Renal cortex interstitium (tissue), 11 donors: ENCODE data around the gene AGBL5. TPM values are rescaled to one million over a fixed set of nuclear protein-coding genes. Genes with fewer than 3 reads are reported as not detected.
A peak's percentile ranks its signal among the peaks of the same experiment; 100 is the strongest.
"Not testable (repeated sequence)": the region's sequence is repeated elsewhere in the genome, so short reads cannot be mapped to it uniquely, and the experiment has no call there.

Experiments
- DNase-seq, 11 donors: peaks; one replicate each; pipeline ENCODE4 v3.0.0-alpha.2; 2013; ENCODE audit warnings: low read depth in 9 of 11, low spot score in 4 of 11; ENCODE audit errors: extremely low read depth in 1 of 11
- polyA plus RNA-seq, 3 donors: library from polyadenylated mRNA; unstranded; fragments of 120-200 nt; gene quantifications; one replicate each; pipeline ENCODE4 v1.2.1, GENCODE V29; 2013; ENCODE audit not compliant: insufficient read length in 3 of 3

Gene AGBL5
- polyA plus RNA-seq, 3 donors, result 61.9 to 66.8 (median 65.2) TPM

DNA sequence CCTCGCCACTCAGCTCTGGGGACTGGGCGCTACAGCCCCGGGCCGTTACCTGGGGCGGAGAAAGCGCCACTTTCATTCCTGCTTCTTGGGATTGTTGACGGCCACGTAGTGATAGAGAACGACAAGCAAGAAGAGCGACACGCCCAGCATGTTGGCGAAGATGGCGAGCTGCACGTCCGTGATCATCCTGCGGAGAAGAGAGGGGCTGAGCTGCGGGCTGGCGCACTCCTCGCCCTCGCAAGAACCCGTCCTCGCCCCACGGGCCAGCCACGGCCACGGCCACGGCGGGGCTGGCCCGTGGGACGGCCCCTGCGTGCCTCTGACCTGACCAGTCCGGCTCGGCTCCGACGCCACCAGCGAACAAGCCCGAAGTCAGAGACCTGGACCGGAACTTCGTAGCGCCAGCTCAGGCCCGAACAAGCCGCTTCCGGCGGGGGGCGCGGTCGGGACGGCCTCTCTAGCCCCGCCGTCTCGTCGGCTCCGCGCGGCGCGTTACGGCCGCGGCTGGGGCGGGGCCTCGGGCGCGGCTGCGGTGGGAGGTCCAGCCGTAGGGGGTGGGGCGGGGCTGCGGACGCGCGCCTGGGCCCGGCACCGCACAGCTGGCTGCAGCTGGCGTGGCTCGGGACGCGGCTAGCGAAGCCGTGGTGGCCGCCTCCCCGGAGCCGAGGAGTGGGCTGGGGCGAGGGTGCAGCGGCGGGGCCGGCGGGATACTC is 20.0 kb downstream of the AGBL5 start, which contains the start of gene OST4:
OST4 (minus strand) TSS at position 378 of the 713 bp plus-strand sequence.
- DNase-seq, result peak in 10 of 11 donors; percentile 81 to 95 (median 91)

DNA sequence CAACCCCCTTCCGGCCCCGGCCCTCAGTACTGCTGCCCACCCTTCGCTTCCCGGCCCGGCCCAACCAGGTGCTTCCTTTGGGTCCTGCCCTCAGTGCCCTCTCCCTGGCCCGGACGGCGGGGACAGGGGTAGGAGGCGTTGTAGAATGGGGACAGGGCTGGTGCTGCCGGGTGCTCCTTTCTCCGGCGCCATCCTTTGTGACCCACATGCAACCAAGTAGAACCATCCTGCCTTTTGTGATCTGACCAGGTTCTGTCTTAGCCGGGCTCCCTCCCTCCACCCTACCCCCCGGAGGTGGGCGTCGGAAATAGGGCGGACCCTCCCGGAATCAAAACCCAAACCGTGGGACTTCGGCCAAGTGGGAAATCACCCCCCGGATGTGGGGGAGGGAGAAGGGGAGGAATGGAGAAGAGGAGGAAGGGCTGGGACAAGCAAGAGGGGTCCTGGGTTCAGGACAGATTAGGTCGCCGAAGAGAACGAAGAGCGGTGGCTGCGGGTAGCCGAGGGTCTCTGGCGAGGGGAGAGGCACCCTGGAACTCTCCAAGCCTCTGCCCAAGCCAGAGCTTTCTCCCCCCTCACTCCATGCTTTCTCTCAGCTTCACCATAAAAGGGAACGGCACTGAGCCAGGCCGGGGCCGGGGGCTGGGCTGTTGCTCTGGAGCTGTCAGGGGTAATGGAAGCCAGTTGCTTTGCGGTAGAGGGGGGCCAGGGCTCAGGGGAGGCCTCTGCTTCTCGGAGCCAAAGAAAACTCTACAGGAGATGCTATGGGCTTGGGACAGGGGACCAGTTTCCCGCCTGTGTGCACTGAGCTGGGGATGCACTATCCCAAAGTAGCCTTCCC is 20.7 kb downstream of the AGBL5 start:
- DNase-seq, result peak in 9 of 11 donors; percentile 76 to 89 (median 82)

DNA sequence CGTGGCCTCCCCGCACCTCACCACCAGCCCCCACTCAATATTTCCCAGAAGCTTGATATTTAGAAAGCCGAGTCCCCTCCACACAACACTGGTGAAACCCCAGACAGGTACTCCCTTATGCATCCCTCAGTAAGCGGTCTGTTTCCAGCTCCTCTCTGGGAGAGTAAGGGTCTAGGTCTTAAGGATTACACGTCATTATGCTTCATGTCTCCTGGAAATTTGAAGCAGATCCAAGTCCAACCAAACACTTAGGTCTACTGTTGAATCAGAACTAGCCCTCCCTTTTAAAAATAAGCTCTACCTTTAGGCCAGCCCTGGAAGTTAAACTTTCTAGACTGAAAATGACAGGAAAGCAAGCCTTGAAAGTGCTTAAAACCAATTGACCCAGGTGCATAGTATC is 21.5 kb downstream of the AGBL5 start:
- DNase-seq, result no peak

DNA sequence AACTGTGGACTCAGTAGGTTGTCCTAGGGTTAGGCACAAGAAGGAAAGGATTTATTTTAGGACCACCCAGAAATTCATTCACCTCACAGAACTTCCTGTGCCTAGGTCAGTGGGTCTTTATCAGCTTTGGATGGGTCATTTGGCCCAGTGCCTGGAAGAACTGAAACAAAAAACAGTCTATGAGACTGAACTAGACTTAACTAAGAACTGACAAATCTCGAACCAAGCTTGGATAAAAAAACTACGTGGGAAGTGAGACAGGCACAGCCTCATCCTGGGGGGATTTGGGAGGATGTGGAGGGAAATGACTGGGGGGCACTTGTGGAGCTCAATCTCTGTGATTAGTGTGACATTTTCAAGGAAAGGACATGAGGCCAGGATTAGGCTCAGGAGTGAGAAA is 22.3 kb downstream of the AGBL5 start:
- no peak for DNase-seq

DNA sequence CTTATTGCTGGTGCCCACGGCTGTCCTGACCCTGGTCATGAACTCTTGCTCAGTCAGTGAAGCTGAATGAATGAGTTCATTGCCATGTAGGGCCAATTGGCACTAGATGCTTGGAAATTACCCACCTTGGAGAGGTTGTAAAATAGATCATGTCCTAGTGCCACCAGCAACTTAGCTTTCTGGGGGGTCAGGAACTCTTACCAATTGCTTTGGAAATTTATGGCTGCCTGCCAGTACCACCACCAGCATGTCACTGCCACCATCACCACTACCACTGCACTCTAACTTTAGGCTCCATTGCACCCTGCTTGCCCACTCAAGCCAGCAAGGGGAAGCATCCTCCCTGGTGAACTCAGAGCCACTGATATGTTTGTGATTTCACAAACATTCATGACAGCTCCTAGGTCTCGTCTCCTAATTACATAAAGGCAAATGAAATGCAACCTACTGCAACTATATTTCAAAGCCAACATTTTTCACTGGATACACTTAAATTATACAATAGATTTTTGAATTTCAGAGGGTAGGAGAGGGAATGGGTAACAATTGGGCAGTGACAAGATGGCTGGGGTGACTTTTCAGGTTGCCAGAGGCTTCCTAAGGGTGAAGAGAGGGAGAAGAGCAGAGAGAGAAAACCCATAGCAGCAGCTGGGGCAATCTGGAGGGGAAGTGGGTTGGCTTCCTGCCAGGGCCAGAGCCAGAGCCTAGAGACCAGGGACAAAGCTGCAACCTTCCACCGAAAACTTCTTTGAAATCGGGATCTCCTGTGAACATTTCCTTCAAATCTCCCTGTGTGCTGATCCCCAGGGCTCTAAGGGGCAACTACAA is 23.5 kb downstream of the AGBL5 start:
- DNase-seq, result no peak

DNA sequence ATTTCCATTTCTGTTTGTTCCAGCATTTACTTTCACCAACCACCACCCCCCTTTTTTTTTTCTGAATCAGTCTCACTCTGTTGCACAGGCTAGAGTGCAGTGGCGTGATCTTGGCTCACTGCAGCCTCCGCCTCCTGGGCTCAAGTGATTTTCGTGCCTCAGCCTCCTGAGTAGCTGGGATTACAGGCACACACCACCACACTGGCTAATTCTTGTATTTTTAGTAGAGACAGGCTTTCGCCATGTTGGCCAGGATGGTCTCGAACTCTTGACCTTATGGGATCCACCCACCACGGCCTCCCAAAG is 24.1 kb downstream of the AGBL5 start:
- DNase-seq, result not testable (repeated sequence)

DNA sequence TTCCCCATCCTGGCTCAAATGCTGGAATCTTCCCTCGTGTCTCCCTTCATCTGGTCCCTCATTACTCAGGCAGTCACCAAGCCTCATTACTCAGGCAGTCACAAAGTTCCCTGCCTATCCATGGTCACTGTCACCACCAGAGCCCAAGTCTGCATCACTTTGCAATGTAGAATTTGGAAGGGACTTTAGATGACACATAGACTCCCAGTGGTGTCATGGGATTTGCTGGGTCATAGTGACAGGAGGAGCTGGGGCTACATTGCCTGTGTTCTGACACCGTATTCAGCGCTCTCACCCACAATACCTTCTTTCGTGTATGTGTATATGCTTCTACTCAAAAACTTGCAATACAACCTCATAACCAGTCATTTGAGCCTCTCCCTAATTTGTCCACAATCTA is 24.9 kb downstream of the AGBL5 start:
- no peak for DNase-seq

DNA sequence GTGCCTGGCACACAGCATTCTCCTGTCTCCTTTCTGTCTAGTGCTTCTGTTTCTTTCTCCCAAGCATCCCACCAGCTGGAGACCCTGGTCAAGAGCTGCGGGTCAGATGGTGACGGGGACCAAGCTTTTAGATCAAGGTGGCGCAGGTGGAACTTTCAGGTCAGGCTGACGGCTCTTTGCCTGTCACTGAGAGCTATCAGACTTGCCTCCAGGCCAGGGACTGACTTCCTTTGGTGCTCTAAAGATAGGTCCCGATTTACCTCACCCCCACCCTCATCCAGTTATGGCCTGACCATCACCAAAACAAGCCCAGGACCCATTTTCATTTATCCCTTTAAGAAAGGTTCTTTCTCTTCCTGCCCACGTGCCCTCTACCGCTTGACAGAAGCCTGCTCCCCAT is 25.8 kb downstream of the AGBL5 start:
- DNase-seq, result no peak

DNA sequence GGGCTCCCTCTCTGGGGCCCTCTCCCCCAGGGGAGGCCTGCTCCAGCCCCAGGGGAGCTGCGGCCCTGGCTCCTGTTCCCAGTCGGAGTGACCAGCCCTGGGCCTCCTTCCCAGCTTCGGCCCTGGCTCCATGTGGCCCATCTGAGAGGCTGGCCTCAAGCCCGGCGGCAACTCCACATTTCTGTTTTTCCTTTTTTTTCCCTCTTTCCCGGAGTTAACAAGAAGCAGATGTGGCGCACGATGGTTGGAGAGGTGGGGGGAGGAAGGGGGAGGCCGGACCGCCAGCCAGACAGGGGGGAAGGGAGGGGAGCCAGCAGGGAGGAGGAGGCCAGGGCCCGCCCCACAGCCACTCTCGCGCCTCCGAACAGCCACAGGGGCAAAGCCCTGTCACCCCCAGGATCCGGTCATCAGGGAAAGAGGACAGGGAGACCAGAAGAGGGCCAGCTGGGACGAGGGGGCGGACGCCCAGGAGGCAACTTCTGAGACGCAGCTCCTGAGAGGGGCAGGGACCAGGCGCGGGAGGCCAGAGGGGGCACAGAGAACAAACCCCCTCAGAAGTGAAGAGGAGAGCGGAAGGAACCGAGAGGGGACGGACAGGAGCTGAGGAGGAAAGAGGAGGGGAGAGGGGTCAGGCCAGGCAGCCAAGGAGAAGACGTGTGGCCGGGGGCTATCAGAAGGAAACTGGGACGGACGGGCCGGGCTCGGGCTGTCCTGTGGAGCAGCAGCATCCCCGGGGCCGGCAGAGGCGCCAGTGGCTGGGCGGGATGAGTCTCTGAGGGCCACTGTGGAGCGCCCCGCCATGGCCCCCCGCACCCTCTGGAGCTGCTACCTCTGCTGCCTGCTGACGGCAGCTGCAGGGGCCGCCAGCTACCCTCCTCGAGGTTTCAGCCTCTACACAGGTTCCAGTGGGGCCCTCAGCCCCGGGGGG is 27.1 kb downstream of the AGBL5 start, which contains the start of gene EMILIN1:
EMILIN1 (plus strand) TSS at position 349 of the 928 bp plus-strand sequence; CDS start at position 800, 451 bp downstream.
- peak in 9 of 11 donors; percentile 61 to 84 (median 83) for DNase-seq

DNA sequence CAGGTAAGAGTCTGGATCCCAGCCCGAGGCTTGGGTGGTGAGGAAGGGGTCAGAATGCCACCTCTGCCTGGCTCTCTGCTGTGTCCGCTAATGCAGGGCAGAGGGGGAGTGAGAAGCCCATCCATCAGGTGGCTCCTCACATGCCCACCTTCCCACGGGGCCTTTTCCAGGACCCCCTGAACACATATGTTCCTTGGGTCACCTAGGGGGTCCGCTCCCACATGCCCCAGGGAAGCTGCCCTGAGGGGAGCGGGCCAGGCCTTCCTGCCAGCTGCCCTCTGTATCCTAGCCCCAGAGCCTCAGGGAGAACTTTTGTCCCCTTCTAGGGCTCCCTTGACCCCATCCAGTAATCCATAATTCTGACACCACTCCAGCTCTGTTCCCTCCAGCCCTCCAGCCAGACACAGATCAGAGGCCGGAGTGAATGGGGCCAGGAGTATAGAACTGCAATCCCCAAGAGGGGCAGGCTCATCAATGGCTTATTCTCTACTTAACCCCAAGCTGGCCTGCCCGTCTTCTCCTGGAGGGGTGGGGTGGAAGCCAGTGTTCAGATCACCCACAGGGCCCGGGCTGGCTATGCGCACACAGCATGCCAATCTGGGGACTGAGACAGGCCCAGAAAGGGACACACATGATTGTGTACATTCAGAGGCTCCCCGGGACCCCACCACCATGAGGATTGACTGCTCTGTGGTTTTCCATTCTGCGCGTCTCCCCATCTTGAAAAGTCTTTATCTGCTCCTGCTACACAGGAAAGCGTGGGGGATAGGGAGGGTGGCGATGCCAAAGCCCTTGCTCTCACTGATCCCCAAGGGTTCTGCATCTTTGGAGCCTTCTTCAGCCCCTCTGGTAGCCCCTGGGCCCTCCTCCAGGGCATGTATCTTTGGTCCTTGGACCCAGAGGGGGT is 28.0 kb downstream of the AGBL5 start:
- DNase-seq, result no peak

DNA sequence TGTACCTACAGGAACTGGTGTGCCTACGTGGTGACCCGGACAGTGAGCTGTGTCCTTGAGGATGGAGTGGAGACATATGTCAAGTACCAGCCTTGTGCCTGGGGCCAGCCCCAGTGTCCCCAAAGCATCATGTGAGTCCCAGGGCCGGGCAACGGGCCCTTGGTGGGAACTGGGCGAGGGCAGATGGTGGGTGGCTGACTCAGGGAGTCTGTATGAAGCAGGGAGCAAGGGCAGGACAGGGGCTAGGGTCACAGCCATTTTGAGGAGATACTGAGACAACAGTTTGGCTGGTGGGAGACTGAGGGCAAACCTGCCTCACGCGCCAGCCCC is 28.6 kb downstream of the AGBL5 start:
- no peak for DNase-seq

DNA sequence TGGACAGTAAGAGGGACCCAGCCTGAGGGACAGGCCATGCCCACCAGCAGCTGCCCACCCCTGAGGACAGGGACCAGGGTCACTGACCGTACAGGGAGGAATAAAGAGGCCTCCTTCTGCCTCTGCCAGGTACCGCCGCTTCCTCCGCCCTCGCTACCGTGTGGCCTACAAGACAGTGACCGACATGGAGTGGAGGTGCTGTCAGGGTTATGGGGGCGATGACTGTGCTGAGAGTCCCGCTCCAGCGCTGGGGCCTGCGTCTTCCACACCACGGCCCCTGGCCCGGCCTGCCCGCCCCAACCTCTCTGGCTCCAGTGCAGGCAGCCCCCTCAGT is 29.1 kb downstream of the AGBL5 start:
- DNase-seq, result no peak

DNA sequence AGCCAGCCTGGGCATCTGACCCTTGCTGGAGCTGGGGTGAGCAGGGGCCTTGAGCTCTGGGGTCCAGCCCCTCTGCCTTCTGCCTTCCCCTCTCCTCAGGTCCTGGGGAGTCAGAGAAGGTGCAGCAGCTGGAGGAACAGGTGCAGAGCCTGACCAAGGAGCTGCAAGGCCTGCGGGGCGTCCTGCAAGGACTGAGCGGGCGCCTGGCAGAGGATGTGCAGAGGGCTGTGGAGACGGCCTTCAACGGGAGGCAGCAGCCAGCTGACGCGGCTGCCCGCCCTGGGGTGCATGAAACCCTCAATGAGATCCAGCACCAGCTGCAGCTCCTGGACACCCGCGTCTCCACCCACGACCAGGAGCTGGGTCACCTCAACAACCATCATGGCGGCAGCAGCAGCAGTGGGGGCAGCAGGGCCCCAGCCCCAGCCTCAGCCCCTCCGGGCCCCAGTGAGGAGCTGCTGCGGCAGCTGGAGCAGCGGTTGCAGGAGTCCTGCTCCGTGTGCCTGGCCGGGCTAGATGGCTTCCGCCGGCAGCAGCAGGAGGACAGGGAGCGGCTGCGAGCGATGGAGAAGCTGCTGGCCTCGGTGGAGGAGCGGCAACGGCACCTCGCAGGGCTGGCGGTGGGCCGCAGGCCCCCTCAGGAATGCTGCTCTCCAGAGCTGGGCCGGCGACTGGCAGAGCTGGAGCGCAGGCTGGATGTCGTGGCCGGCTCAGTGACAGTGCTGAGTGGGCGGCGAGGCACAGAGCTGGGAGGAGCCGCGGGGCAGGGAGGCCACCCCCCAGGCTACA is 30.7 kb downstream of the AGBL5 start:
- DNase-seq, result no peak

DNA sequence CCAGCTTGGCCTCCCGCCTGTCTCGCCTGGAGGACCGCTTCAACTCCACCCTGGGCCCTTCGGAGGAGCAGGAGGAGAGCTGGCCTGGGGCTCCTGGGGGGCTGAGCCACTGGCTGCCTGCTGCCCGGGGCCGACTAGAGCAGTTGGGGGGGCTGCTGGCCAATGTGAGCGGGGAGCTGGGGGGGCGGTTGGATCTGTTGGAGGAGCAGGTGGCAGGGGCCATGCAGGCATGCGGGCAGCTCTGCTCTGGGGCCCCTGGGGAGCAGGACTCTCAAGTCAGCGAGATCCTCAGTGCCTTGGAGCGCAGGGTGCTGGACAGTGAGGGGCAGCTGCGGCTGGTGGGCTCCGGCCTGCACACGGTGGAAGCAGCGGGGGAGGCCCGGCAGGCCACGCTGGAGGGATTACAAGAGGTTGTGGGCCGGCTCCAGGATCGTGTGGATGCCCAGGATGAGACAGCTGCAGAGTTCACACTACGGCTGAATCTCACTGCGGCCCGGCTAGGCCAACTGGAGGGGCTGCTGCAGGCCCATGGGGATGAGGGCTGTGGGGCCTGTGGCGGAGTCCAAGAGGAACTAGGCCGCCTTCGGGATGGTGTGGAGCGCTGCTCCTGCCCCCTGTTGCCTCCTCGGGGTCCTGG is 31.4 kb downstream of the AGBL5 start:
- no peak for DNase-seq

DNA sequence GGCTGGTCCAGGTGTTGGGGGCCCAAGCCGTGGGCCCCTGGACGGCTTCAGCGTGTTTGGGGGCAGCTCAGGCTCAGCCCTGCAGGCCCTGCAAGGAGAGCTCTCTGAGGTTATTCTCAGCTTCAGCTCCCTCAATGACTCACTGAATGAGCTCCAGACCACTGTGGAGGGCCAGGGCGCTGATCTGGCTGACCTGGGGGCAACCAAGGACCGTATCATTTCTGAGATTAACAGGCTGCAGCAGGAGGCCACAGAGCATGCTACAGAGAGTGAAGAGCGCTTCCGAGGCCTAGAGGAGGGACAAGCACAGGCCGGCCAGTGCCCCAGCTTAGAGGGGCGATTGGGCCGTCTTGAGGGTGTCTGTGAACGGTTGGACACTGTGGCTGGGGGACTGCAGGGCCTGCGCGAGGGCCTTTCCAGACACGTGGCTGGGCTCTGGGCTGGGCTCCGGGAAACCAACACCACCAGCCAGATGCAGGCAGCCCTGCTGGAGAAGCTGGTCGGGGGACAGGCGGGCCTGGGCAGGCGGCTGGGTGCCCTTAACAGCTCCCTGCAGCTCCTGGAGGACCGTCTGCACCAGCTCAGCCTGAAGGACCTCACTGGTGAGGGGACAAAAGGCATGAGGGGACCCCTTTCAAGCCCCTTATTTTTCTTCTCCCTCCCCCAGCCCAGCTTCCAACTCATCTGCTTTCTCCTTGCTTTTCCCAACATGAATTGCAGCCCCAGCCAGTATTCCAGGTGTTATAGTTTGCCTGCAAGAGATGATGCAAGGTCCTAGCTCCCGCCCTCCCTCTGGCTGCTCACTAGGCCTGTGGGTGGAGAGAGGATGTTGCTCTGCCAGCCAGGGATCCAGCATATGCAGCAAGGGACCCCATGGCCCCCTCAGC is 32.2 kb downstream of the AGBL5 start:
- no peak for DNase-seq
